ENCODE measurements around the gene GIPC3.

Gene GIPC3

DNA sequence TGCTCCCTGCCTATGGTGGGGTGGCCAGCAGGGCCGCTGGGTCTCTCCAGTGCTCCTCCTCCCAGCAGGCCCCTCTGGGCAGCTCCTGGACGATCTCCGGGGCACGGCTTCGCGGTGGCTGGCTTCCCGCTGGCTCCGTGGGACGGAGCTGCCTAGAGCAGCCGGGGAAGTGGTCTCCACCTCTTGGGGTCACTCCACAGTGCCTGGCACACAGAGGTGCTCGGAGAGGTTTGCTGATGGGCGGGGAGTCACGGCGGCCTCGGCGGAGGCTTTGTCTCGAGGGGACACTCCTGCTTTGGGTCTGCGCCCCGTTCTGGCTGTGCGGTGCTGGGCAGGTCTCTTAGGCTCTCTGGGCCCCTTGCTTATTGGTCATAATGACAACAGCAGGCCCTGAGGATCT lies 51.2 kb downstream of the GIPC3 start:
- DNase-seq (ENCODE audit: low spot score) = no peak
- H3K27ac ChIP-seq = no peak overlapping the region
- TF ChIP-seq, protein P1, sequence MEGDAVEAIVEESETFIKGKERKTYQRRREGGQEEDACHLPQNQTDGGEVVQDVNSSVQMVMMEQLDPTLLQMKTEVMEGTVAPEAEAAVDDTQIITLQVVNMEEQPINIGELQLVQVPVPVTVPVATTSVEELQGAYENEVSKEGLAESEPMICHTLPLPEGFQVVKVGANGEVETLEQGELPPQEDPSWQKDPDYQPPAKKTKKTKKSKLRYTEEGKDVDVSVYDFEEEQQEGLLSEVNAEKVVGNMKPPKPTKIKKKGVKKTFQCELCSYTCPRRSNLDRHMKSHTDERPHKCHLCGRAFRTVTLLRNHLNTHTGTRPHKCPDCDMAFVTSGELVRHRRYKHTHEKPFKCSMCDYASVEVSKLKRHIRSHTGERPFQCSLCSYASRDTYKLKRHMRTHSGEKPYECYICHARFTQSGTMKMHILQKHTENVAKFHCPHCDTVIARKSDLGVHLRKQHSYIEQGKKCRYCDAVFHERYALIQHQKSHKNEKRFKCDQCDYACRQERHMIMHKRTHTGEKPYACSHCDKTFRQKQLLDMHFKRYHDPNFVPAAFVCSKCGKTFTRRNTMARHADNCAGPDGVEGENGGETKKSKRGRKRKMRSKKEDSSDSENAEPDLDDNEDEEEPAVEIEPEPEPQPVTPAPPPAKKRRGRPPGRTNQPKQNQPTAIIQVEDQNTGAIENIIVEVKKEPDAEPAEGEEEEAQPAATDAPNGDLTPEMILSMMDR (IDR thresholded peaks at IDR 0.05) = no peak
- H3K4me3 ChIP-seq = no peak overlapping the region

DNA sequence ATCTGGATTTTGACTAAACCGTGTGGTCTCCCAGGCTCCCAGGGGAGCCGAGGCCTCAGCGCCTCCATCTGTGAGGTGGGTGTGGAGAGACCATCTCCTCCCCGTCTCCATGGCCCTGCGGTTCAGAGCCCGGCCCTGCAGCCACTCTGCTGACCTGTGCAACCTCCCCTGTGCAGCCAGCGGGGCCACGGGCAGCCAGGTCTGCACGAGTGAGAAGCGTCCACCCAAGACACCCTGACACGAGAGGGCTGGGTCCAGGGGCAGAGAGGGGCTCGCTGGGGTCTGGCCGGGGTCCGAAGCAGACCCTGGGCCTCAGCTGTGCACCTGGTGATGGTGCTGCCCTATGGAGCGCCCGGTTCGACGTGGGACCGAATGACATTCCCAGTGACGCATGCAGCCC lies 51.7 kb downstream of the GIPC3 start:
- H3K27ac ChIP-seq = no peak overlapping the region
- no peak overlapping the region for H3K4me3 ChIP-seq
- TF ChIP-seq, protein P1 (IDR thresholded peaks at IDR 0.05) = no peak
- no peak for DNase-seq (ENCODE audit: low spot score)

DNA sequence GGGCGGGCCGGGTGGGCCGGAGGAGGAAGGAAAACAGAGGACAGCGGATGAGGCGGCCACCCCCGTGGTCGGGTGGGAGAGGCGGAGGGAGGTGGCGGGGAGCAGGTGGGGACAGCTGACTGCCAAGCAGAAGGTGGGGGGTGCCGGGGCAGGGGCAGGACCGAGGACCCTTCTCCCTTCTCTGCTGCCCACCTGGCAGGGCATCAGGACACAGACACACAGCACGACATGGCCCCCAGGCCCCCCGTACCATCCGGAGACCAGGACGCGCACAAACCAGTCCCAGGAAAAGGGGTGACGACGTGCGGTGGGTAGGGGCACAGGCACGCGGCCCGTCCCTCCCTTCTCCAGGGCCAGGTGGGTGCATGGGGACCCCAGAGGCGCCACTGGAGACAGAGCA lies 52.3 kb downstream of the GIPC3 start:
- no peak overlapping the region for H3K27ac ChIP-seq
- no peak overlapping the region for H3K4me3 ChIP-seq
- TF ChIP-seq, protein P1 (IDR thresholded peaks at IDR 0.05) = no peak
- no peak for DNase-seq (ENCODE audit: low spot score)

DNA sequence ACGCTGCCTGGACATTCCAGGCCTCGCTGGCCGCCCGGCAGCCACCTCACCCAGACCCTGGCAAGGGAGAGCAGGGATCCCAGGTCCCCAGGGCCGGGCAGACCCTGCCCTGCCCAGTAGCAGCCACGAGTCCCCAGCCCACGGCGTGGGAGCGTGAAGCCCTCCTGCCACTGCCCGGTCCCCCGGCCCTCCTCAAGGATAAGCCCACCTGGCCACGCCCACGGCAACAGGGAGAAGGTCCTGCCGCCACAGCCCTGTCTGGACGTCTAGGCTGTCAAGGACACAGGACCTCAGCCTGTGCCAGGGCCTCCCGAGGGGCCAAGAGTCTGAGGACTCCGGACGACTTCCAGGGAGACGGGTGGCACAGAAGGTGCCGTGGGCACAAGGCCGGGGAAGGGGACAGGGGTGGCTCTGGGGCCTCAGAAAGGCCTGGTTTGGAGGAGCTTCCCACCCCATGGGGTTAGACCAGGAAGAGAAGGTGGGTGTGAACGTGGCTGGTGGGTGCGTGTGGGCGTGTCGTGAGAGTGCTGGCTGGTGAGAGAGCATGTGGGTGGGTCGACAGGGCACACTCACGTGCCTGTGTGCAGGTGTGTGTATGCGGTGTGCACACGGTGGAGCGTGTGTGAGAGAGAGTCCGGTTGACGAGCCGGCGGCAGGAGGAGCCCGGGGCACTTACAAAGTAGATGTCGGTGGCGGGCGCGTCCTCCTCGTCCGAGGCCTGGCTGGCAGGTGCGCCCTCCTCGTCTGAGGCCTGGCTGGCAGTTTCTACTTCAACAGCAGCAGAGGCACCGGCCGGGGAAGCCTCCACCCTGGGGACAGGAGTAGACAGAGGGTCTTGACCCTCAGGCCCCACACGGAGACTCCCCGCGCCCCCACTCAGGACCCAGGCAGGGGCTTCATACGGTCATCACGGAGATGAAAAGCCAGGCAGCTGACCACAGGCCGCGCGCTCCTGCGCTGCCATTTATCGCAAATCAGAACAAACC lies 53.2 kb downstream of the GIPC3 start:
- DNase-seq (ENCODE audit: low spot score) = no peak
- Histone ChIP-seq H3K27ac (no peak overlapping the region), H3K4me3 (no peak overlapping the region)
- TF ChIP-seq, protein P1 (IDR thresholded peaks at IDR 0.05) = no peak

DNA sequence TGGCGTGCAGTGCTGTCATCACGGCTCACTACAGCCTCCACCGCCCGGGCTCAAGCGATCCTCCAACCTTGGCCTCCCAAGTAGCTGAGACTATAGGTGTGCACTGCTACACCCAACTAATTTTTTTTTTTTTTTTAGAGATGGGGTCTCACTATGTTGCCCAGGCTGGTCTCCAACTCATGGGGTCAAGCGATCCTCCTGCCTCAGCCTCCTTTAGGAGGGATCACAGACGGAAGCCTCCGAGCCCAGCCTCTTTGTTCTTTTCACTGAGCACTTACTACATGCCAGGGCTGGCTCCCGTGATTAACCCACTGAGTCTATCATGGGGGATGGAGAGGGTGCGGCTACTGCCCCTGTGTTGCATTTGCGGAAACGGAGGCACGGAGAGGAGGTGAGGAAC lies 54.2 kb downstream of the GIPC3 start:
- H3K4me3 ChIP-seq = no peak overlapping the region
- TF ChIP-seq, protein P1 (IDR thresholded peaks at IDR 0.05) = no peak
- no peak overlapping the region for H3K27ac ChIP-seq
- no peak for DNase-seq (ENCODE audit: low spot score)

DNA sequence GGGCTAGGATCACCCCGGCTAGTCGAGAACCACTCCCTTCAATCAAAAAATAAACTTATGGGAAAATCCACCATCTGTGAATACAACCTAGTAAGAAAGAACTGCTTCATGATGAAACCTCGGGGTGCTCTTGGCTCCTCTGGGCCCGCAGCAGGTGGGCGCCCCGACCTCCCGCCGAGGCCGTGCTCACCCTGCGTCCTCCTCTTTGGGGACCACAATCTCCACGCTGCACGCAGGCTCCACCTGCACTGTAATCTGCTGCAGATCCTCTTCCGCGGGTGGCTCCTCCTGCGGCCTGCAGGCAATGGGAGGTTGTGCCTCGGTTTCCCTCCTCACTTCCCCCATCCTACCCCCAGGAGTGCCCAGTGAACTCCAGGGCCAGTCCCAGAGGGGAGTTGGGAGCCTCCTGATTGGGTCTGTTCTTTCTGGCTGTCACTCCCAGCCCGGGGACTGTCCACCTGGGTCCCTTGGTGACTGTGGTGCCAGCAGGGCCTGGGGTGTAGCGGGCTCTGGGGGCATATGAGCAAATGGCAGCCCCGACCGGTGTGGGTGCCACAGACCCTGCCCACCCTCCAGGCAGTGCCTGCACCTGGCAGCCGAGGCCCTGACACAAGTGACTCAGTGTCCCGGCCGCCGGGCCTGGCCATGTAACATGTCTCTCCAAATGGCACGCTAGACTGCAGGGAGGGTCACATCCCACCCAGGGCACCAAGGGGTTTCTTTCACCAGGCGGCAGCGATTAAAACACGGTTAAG lies 56.4 kb downstream of the GIPC3 start:
- Histone ChIP-seq H3K4me3 (no peak overlapping the region), H3K27ac (no peak overlapping the region)
- DNase-seq (ENCODE audit: low spot score) = no peak
- TF ChIP-seq, protein P1 (IDR thresholded peaks at IDR 0.05) = no peak
